Gastroesophageal sphincter (tissue), 4 donors: ENCODE measurements around the gene UFSP1. TPM values are rescaled to one million over a fixed set of nuclear protein-coding genes. Genes with fewer than 3 reads are reported as not detected.

Experiments
- ATAC-seq: fragments of 150-250 bp; one replicate; pipeline ENCODE4 v1.9.1; 2016; ENCODE audit warnings: mild to moderate bottlenecking, moderate library complexity
- H3K27ac ChIP-seq, 4 donors: fragments of 200-600 bp; sonication (generic) in 3 of 4; 1 replicate in 3 of 4; 2 replicates in 1 of 4; pipeline ENCODE4 v1.5.1; 2016 to 2019
- H3K27me3 ChIP-seq: fragments of 200-600 bp; sonication (generic); one replicate; pipeline ENCODE4 v1.5.1; 2019
- H3K36me3 ChIP-seq, 2 donors: fragments of 200-600 bp; sonication (generic); one replicate each; pipeline ENCODE4 v1.5.1; 2019; ENCODE audit warnings: control low read depth in 1 of 2
- H3K4me1 ChIP-seq, 3 donors: fragments of 200-600 bp; sonication (generic); 1 replicate in 2 of 3; 2 replicates in 1 of 3; pipeline ENCODE4 v1.5.1; 2016 to 2019; ENCODE audit warnings: control low read depth in 2 of 3
- H3K4me3 ChIP-seq, 2 donors: fragments of 200-600 bp; sonication (generic); one replicate each; pipeline ENCODE4 v1.5.1; 2019; ENCODE audit warnings: mild to moderate bottlenecking in 1 of 2, moderate library complexity in 1 of 2
- H3K9me3 ChIP-seq, 3 donors: fragments of 200-600 bp; sonication (generic); one replicate each; pipeline ENCODE4 v1.5.1; 2017 to 2019; ENCODE audit warnings: control low read depth in 2 of 3
- CTCF ChIP-seq, 4 experiments: fragments of 200-600 bp in 2 of 4; fragments of 450-650 bp in 2 of 4; sonication (generic) in 1 of 4; IDR thresholded peaks; one replicate each; pipeline ENCODE4 v1.5.1; 2017 to 2019; ENCODE audit warnings: antibody characterized with exemption in 4 of 4, mild to moderate bottlenecking in 2 of 4, moderate library complexity in 2 of 4
- EP300 ChIP-seq: sonication (generic); formaldehyde crosslinking; IDR thresholded peaks from one replicate; pipeline ENCODE4 v1.6.1; 2017; ENCODE audit warnings: antibody characterized with exemption, mild to moderate bottlenecking
- POLR2A ChIP-seq, 2 donors: fragments of 450-650 bp; IDR thresholded peaks; one replicate each; pipeline ENCODE4 v1.6.1; 2017; ENCODE audit warnings: antibody characterized with exemption in 2 of 2, mild to moderate bottlenecking in 2 of 2, moderate library complexity in 1 of 2
- POLR2AphosphoS5 ChIP-seq: sonication (generic); formaldehyde crosslinking; IDR thresholded peaks from one replicate; pipeline ENCODE4 v1.6.1; 2017; ENCODE audit warnings: antibody characterized with exemption
- WGBS, 2 donors: methylation state at CpG; one replicate each; pipeline ENCODE4 v1.1.5; 2018; ENCODE audit warnings: low coverage in 1 of 2; 5-methylcytosine and 5-hydroxymethylcytosine counted together
- total RNA-seq, 4 donors: library from RNA; depleted of rRNA; stranded (reverse); fragments of >200 nt; gene quantifications; one replicate each; pipeline ENCODE4 v1.1.0, GENCODE V29; 2016

UFSP1 gene
- total RNA-seq, 4 donors from 2014 or later: 5.4 to 9.2 (median 7.7) TPM

GRCh38 chr7:100882785-100883526 is 6.6 kb downstream of the UFSP1 start:
- H3K4me3 ChIP-seq: no peak overlapping the region
- H3K9me3 ChIP-seq: no peaks in the 10 kb centered on the region
- ATAC-seq: no peak
- TF ChIP-seq CTCF (IDR thresholded peaks at IDR 0.05): no peak
- TF ChIP-seq POLR2A (IDR thresholded peaks at IDR 0.05): no peak
- no peak for TF ChIP-seq POLR2AphosphoS5
- TF ChIP-seq EP300: no peak
- H3K36me3 ChIP-seq: peaks cover 0 to 98% of the 10 kb centered on the region in 2 donors
- no peaks in the 10 kb centered on the region for H3K27me3 ChIP-seq
- H3K4me1 ChIP-seq: peaks cover 0 to 54% (median 3%) of the 10 kb centered on the region in 3 donors
- WGBS, 2 donors: 75 to 86% methylated on average over 5 to 18 of the region's 24 CpGs
- no peak overlapping the region for H3K27ac ChIP-seq

GRCh38 chr7:100882201-100882600 is 7.3 kb downstream of the UFSP1 start:
- WGBS, 2 donors: 100% methylated on average over 2 of the region's 9 CpGs
- no peak for TF ChIP-seq CTCF (IDR thresholded peaks at IDR 0.05)
- no peak for TF ChIP-seq EP300
- no peak for TF ChIP-seq POLR2A (IDR thresholded peaks at IDR 0.05)
- TF ChIP-seq POLR2AphosphoS5: no peak
- no peak for ATAC-seq
- peaks cover 0 to 97% of the 10 kb centered on the region in 2 donors for H3K36me3 ChIP-seq
- no peaks in the 10 kb centered on the region for H3K9me3 ChIP-seq
- no peak overlapping the region for H3K27ac ChIP-seq
- no peak overlapping the region for H3K4me3 ChIP-seq
- peaks cover 0 to 54% (median 0%) of the 10 kb centered on the region in 3 donors for H3K4me1 ChIP-seq
- H3K27me3 ChIP-seq: no peaks in the 10 kb centered on the region

GRCh38 chr7:100881136-100881535 is 8.4 kb downstream of the UFSP1 start:
- Histone ChIP-seq H3K4me1 (peaks cover 0 to 54% (median 9%) of the 10 kb centered on the region in 3 donors), H3K9me3 (no peaks in the 10 kb centered on the region), H3K27me3 (no peaks in the 10 kb centered on the region), H3K36me3 (peaks cover 0 to 86% of the 10 kb centered on the region in 2 donors), H3K27ac (no peak overlapping the region), H3K4me3 (no peak overlapping the region)
- 93 to 100% methylated on average over 1 to 12 of the region's 20 CpGs for WGBS, 2 donors
- no peak for TF ChIP-seq CTCF (IDR thresholded peaks at IDR 0.05)
- TF ChIP-seq EP300: no peak
- no peak for TF ChIP-seq POLR2AphosphoS5
- TF ChIP-seq POLR2A (IDR thresholded peaks at IDR 0.05): no peak
- ATAC-seq: no peak

- ATAC-seq: no peak
- Histone ChIP-seq H3K27ac (no peak overlapping the region), H3K9me3 (no peaks in the 10 kb centered on the region), H3K36me3 (peaks cover 0 to 81% of the 10 kb centered on the region in 2 donors), H3K4me3 (no peak overlapping the region), H3K27me3 (no peaks in the 10 kb centered on the region), H3K4me1 (peaks cover 3 to 58% (median 13%) of the 10 kb centered on the region in 3 donors)
- WGBS, 2 donors: 95% methylated on average over 2 of the region's 7 CpGs; no CpG with 5 or more reads in 1 of the 2 donors
- TF ChIP-seq POLR2A (IDR thresholded peaks at IDR 0.05) (no peak), POLR2AphosphoS5 (no peak), EP300 (no peak), CTCF (IDR thresholded peaks at IDR 0.05) (no peak)
These were observed 8.9 kb downstream of the UFSP1 start for GRCh38 chr7:100880645-100881044.

- no peak overlapping the region for H3K27ac ChIP-seq
- H3K4me1 ChIP-seq: peaks cover 3 to 60% (median 13%) of the 10 kb centered on the region in 3 donors
- TF ChIP-seq POLR2A (IDR thresholded peaks at IDR 0.05) (no peak), CTCF (IDR thresholded peaks at IDR 0.05) (no peak), EP300 (no peak), POLR2AphosphoS5 (no peak)
- H3K4me3 ChIP-seq: no peak overlapping the region
- no peaks in the 10 kb centered on the region for H3K9me3 ChIP-seq
- H3K27me3 ChIP-seq: no peaks in the 10 kb centered on the region
- ATAC-seq: no peak
- H3K36me3 ChIP-seq: peaks cover 0 to 72% of the 10 kb centered on the region in 2 donors
- WGBS, 2 donors: 75 to 76% methylated on average over 7 to 10 of the region's 11 CpGs
These were observed 9.7 kb downstream of the UFSP1 start for GRCh38 chr7:100879685-100880261.
